HG02938 (cell line): ENCODE results near the gene CSNK2B.

ENCODE experiments used
- ATAC-seq: cut with Tn5 transposase; IDR thresholded peaks from one replicate; pipeline ENCODE4 v1.9.1; 2021; ENCODE audit warnings: mild to moderate bottlenecking, moderate library complexity; ENCODE audit not compliant: unreplicated experiment

CSNK2B gene

DNA sequence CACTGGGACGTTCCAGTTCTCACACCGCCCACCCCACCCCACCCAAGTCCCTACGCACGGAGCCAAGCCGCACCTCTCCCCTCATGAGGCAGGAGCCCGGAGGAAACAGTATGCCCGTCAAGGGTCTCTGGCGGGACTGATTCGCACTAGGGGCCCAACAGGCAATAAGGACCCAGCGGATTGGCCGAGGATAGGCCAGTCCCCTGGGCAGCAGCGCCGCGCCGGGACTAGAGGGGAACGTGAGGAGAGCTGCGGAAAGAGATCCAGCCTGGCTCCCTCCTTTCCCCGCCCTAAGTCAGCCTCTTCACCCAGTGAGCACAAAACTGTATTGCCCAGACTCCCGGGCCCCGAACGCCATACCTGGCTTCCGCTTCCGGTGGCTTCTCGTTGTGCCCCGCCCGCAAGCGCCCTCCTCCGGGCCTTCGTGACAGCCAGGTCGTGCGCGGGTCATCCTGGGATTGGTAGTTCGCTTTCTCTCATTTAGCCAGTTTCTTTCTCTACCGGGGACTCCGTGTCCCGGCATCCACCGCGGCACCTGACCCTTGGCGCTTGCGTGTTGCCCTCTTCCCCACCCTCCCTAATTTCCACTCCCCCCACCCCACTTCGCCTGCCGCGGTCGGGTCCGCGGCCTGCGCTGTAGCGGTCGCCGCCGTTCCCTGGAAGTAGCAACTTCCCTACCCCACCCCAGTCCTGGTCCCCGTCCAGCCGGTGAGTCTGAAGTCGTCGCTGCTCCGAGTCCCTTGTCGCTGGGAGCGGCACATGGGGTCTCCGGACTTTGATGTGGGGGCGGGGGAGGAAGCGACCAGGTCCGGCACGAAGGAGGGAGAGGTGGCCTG, at the start of gene CSNK2B:
TSS of gene CSNK2B (plus strand) at position 580 of the 836 bp plus-strand sequence. CDS start 752 bp downstream, outside the sequence.
- ATAC-seq = peak; percentile 67

GRCh38 chr6:31617010-31617409, 48.9 kb upstream of the CSNK2B start:
- no peak for ATAC-seq

GRCh38 chr6:31619805-31620585, 45.9 kb upstream of the CSNK2B start:
- ATAC-seq = peak; percentile 69

GRCh38 chr6:31620586-31621319, 45.1 kb upstream of the CSNK2B start, which contains the start of gene PRRC2A:
PRRC2A (plus strand) TSS chr6:31620715; CDS start chr6:31622790, 2,075 bp downstream.
- peak; percentile 26 for ATAC-seq

DNA sequence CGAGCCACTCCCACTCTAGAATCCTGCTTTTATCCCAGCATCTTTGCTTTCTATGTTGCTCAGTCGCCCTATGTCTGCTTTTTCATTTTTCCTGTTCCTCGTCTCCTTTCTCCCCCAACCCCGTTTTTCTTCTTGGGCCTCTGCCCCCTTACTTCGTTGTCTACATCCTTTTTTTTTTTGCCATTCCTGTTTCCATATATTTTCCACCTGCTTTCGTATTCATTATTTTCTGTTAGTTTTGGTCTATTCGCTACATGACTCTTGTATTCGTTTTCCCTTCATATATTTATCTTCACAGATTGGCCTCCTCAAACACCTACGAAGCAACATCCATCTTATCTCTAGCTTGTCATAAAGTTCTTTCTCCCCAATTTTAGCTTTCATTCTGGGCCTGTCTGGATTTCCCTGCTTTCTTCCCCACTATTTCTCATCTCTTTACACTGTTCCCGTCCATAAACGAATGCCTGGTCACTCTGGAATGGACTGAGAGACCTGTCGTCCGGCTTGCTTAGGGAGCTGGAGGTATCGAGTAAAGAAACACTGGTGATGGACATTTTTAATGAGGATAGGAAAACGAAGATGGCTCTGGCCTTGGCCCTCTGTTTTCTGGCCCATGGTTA, 44.5 kb upstream of the CSNK2B start:
- ATAC-seq = no peak

GRCh38 chr6:31621991-31622390, 43.9 kb upstream of the CSNK2B start:
- ATAC-seq = no peak

- ATAC-seq = no peak
These were observed 43.2 kb upstream of the CSNK2B start for GRCh38 chr6:31622684-31623091.

GRCh38 chr6:31624070-31624469, 41.8 kb upstream of the CSNK2B start:
- ATAC-seq = no peak

DNA sequence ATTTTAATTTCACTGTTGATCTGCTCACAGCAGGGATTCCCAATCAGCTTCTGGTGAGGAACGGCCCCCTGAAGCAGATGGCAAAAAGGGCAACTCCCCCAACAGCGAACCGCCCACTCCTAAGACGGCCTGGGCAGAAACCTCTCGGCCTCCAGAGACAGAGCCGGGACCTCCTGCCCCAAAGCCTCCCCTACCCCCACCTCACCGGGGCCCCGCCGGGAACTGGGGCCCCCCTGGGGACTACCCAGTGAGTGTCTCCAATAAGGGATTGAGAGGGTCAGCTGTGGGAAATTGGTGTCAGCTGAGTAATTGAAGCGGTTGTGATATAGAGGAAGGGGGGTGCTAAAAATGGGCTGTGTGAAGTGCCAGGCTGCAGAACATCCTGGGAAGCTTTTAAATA, 38.9 kb upstream of the CSNK2B start:
- ATAC-seq = no peak

DNA sequence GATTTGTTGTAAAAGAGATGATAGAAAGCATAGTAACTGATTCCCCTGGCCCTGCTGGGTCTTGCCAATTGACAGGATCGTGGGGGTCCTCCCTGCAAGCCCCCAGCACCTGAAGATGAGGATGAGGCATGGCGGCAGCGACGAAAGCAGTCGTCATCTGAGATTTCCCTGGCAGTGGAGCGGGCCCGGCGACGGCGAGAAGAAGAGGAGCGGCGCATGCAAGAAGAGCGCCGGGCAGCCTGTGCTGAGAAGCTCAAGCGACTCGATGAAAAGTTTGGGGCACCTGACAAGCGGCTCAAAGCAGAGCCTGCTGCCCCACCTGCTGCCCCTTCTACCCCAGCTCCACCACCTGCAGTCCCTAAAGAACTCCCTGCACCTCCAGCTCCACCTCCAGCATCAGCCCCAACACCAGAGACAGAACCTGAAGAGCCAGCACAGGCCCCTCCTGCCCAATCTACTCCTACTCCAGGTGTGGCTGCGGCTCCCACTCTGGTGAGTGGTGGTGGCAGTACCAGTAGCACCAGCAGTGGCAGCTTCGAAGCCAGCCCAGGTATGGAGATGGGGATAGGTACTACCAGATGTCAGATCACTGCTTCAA, 38.1 kb upstream of the CSNK2B start:
- ATAC-seq = no peak

DNA sequence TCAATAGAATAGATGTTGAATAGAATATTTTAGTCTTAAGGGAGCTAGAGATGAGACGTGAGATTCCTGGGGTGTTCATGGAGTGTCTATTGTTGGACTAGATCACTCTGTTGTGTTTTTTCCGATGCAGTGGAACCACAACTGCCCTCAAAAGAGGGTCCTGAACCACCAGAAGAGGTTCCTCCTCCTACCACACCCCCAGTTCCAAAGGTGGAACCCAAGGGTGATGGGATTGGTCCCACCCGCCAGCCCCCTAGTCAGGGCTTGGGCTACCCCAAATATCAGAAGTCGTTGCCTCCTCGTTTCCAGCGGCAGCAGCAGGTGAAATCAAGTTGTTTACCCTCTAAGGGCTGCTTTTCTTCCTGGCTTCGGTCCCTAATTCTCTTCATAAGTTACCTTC, 36.9 kb upstream of the CSNK2B start:
- ATAC-seq = no peak

DNA sequence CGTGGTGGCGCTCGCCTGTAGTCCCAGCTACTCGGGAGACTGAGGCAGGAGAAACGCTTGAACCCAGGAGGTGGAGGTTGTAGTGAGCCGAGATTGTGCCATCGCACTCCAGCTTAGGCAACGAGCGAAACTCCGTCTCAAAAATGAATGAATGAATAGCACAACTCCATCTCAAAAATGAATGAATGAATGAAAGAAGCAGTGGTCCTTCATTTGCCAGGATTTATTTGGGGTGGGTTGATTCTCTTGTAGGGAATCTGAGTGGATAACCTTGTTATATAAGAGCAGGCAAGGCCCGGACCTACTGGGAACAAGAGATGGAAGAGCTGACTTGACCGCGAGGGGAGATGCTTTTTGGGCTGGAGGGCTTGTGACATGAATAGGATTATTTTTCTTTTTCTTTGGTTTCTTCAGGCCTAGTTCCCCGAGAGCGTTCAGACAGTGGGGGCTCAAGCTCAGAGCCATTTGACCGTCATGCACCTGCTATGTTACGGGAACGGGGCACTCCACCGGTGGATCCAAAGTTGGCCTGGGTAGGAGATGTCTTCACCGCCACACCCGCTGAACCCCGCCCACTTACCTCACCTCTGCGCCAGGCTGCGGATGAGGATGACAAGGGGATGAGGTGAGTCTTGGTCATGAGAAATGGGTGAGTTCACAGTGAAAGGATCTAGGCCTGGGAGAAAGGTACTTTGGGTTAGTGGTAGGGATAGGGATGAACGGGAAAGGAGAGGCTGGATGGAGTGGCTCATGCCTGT, 35.5 kb upstream of the CSNK2B start:
- ATAC-seq = no peak

- no peak for ATAC-seq
These were observed 34.7 kb upstream of the CSNK2B start for GRCh38 chr6:31631209-31631608.

DNA sequence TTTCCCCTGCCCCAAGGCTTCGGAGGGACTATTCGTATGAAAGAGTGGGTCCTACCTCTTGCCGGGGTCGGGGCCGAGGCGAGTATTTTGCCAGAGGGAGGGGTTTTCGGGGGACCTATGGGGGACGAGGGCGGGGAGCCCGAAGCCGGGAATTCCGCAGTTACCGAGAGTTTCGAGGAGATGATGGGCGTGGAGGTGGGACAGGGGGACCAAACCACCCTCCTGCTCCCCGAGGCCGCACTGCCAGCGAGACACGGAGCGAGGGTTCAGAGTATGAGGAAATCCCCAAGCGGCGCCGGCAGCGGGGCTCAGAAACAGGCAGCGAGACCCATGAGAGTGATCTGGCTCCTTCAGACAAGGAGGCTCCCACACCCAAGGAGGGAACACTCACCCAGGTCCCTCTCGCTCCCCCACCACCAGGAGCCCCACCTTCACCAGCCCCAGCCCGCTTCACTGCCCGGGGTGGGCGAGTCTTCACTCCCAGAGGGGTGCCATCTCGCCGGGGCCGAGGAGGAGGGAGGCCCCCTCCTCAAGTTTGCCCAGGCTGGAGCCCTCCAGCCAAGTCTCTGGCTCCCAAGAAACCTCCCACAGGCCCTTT, 34.1 kb upstream of the CSNK2B start:
- no peak for ATAC-seq

DNA sequence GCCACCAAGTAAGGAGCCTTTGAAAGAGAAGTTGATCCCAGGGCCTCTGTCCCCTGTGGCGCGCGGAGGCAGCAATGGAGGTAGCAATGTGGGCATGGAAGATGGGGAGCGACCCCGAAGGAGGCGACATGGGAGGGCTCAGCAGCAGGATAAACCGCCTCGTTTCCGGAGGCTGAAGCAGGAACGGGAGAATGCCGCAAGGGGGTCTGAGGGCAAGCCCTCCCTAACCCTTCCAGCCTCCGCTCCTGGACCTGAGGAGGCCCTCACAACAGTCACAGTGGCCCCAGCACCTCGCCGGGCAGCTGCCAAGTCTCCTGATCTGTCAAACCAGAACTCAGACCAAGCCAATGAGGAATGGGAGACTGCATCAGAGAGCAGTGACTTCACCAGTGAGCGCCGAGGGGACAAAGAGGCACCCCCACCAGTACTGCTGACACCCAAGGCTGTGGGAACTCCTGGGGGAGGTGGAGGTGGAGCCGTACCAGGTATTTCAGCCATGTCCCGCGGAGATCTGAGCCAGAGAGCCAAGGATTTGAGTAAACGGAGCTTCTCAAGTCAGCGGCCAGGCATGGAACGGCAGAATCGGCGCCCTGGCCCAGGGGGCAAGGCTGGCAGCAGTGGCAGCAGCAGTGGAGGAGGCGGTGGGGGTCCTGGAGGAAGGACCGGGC, 33.5 kb upstream of the CSNK2B start:
- no peak for ATAC-seq

GRCh38 chr6:31633447-31633846, 32.4 kb upstream of the CSNK2B start:
- no peak for ATAC-seq

GRCh38 chr6:31634131-31634530, 31.7 kb upstream of the CSNK2B start:
- ATAC-seq = no peak

GRCh38 chr6:31634969-31635575, 30.8 kb upstream of the CSNK2B start:
- no peak for ATAC-seq
